NCI-H2196 (cell line): ENCODE data around the gene CDKN2C.
"Not testable (repeated sequence)": the region's sequence is repeated elsewhere in the genome, so short reads cannot be mapped to it uniquely, and the experiment has no call there.

Source experiments
- DNase-seq: peaks from one replicate; lab custom pipeline; 2025; ENCODE audit not compliant: unreplicated experiment; lab: John Stamatoyannopoulos, UW

Gene CDKN2C

DNA sequence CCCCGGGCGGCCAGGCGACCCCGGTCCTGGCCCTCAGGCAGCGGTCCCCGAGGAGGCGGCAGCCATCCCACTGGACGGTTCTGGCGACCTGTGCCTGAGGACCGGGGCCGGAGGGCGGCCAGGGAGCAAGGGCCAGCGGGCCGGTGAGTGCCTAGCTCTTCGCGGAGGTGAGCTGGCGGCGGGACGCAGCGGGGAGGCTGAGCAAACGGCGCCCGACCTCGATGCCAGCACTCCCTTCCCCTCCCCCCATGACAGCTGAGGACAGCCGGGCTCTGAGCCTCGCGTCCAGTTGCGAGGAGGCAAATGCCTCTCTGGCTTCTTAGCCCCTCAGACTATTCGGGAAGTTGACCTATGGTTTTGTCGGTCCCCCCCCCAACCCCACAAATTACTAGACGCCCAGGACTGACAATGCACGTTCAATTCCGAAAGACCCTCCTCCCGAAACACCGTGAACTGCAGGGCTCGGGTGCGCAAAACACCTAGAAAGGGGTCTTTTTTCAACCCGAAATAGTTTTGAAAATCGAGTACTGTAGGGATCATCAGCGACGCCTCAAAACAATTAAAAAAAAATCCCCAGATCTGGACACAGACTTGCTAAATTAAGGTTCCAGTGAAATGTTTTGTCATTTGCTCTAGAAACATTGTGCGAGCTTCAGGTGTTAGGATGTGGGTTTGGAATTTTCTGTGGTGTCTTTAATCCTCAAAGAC lies 8.3 kb downstream of the CDKN2C start:
- peak; percentile 81 for DNase-seq

DNA sequence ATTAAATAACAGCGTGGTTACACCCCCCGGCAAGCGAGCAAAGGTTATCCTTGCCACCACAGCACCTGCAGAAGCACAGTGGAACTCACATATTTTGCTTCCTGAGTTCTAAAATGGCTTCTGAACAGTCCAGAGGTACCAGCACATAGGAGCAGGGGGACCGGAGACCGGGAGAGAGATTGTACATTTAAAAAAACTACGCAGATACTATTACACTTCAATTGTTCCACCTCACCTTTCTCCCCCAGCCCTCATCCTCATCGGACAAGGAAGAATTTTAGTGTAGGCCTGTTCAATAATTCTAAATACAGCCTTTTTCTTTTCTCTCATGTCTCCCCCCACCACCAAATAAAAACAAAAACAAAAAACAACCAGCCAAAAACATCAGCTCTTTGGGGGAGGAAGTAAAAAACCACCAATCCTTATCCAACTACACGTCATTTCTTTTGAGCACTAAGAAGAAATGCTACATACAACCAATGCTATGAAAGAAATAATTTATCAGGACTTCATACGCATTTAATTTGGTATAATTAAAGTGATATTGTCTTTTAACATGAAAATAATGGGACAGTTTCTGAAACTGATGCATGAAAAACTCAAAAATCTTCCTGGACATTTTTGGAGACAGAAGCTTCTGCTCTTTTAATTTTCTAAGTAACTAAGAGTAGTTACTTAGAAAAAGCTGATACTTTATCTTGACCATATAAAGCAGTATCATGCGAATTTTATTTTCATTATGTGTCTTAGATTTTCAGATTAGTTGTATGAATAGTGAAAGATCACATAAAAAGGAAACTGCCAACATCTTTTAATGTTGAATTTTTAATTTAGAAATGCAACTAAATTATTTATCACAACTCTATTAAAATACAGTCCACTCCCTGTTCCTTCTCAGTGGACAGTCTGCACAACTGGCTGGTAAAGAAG lies 9.1 kb downstream of the CDKN2C start:
- DNase-seq, result peak; percentile 56

- DNase-seq, result no peak
Observed at GRCh38 chr1:50979937-50980336, 9.9 kb downstream of the CDKN2C start.

GRCh38 chr1:50980505-50980904 lies 10.5 kb downstream of the CDKN2C start:
- DNase-seq, result no peak

- DNase-seq, result no peak
Observed at GRCh38 chr1:50981741-50982140, 11.7 kb downstream of the CDKN2C start.

DNA sequence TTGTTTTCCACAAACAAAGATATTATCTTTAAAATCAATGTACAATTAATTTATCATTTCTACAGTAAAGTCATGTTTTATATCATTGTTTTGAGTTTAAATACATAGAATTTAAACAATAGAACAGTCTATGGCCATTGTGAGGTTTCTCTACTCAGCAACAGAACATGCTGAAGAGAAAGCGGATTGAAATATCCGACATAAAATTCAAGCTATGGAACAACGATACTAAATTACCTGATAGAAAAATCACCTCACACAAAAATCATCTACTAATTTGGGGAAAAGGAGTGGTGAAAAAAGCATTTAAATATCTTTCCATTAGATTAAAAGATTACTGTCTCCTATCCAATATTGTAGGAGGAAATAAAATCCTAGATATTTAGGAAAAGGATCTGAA lies 12.6 kb downstream of the CDKN2C start:
- DNase-seq, result no peak

GRCh38 chr1:50983219-50983802 lies 13.3 kb downstream of the CDKN2C start:
- peak; percentile 39 for DNase-seq

- peak; percentile 56 for DNase-seq
Observed at GRCh38 chr1:50985094-50985493, 15.0 kb downstream of the CDKN2C start.

DNA sequence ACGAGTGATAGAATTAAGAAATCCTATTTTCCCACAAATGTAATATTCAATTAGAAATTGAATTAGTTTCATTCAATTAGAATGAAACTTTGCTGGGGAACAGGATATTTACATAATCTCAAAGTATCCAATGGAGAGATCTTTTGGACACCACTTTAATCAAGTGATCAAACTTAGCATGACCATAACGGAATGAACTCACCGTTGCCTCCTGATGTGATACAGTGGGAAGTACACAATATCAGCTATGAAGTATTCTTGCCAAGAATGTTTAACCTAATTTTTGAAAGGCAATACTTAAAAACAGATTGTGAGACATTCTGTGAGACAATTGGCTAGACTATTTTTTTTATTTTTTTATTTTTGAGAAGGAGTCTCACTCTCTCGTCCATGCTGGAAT lies 16.6 kb downstream of the CDKN2C start:
- no peak for DNase-seq

- no peak for DNase-seq
Observed at GRCh38 chr1:50989694-50990093, 19.6 kb downstream of the CDKN2C start.

DNA sequence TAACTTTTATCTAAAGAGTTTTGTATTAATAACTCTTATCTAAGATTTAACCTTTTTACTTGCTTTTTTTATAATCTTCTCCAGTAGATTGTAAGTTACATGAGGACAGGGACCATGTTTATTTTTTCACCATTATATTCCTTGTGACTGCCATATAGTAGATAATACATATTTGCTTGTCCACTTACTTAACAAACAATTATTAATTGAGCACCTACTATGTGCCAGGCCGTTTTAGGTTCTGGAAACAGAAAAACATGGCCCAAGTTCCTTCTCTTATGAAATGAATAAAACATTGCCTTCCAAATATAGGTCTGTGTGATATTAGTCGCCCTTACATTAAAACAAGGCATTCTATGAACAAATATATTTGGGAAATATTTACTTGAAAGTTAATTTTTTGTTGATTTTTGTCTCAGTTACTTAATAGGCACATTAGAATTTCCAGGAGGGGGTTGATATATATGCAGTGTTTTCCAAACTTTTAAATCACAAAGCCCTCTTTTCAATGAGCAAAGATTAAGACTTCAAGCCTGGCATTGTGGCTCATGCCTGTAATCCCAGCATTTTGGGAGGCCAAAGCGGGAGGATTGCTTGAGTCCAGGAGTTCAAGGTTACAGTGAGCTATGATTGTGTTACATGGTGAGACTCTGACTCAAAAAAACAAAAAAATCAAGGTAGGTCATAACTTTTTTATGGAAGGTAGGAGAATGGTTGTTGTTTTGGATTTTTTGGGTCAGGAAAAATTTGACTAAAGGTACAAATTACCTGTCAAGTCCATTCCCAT lies 22.7 kb downstream of the CDKN2C start:
- no peak for DNase-seq

- no peak for DNase-seq
Observed at GRCh38 chr1:50993645-50994044, 23.6 kb downstream of the CDKN2C start.

- no peak for DNase-seq
Observed at GRCh38 chr1:50994997-50995396, 25.0 kb downstream of the CDKN2C start.

GRCh38 chr1:50995651-50996050 lies 25.6 kb downstream of the CDKN2C start:
- DNase-seq, result no peak

GRCh38 chr1:50996083-50996482 lies 26.0 kb downstream of the CDKN2C start:
- no peak for DNase-seq

- not testable (repeated sequence) for DNase-seq
Observed at GRCh38 chr1:50999375-50999774, 29.3 kb downstream of the CDKN2C start.

DNA sequence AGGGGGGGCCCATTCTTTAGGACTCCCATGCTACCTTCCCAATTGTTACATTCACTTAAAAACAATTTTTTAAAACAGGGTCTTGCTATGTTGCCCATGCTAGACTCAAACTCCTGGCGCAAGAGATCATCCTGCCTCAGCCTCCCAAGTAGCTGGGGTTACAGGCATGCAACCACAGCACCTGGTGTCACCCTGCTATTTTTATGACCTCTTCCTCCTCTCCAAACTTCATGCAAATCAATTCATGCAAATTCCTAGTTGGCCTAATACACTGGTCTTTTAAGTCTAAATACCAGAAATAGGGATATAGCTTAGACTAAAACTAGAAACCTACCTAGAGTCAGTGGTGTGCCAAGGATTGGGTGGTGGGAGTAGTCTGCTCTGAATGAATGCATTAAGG lies 30.1 kb downstream of the CDKN2C start:
- DNase-seq, result no peak

DNA sequence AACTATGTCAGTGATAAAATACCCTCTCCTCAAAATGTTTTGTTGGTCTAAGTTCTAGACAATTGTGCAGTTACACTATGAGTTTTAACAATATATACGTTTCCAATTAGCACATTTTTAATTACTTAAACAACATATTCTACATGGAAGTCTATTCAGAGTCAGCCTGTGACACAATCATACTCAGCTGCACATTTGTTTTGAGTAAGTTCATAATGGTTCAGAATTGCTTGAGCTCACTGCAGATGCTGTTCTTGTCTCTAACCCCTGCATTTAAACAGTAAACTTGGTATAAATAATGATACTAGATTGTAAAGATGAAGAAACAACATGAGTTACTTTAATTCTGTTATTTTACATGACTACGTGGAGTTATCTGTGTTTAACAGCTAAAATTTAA lies 30.6 kb downstream of the CDKN2C start:
- no peak for DNase-seq

GRCh38 chr1:51002516-51002915 lies 32.5 kb downstream of the CDKN2C start:
- no peak for DNase-seq

DNA sequence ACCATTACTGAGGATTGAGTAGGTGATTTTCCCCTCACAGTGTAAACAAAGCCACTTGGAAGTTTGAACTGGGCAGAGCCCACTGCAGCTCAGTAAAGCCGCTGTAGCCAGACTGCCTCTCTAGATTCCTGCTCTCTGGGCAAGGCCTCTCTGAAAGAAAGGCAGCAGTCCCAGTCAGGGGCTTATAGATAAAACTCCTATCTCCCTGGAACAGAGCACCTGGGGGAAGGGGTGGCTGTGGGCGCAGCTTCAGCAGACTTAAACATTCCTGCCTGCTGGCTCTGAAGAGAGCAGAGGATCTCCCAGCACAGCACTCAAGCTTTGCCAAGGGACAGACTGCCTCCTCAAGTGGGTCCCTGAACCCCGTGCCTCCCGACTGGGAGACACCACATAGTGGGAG lies 35.5 kb downstream of the CDKN2C start:
- DNase-seq, result not testable (repeated sequence)

GRCh38 chr1:51009381-51009780 lies 39.3 kb downstream of the CDKN2C start:
- no peak for DNase-seq
